ENCODE data around the gene OR2T12.
"Not testable (repeated sequence)": the region's sequence is repeated elsewhere in the genome, so short reads cannot be mapped to it uniquely, and the experiment has no call there.

OR2T12 gene

GRCh38 chr1:248303324-248303723 lies at the start of gene OR2T12:
Gene OR2T12, minus strand, starts transcription at chr1:248303424. Its CDS starts 7,846 bp downstream, at chr1:248295578.
- no peak for DNase-seq

GRCh38 chr1:248348475-248348874 lies 45.3 kb upstream of the OR2T12 start, which contains the start of gene OR14C36:
Gene OR14C36, plus strand, starts transcription at chr1:248348775. Its CDS starts 0 bp downstream, at chr1:248348775.
- no peak for DNase-seq

GRCh38 chr1:248343451-248343850 lies 40.2 kb upstream of the OR2T12 start:
- no peak for DNase-seq

GRCh38 chr1:248324468-248324867 lies 21.2 kb upstream of the OR2T12 start, which contains the start of gene OR2M7:
Gene OR2M7, minus strand, starts transcription at chr1:248324568. Its CDS starts 0 bp downstream, at chr1:248324568.
- no peak for DNase-seq

GRCh38 chr1:248316796-248317195 lies 13.6 kb upstream of the OR2T12 start:
- DNase-seq, result no peak

GRCh38 chr1:248306740-248307139 lies 3.5 kb upstream of the OR2T12 start:
- DNase-seq, result not testable (repeated sequence)

GRCh38 chr1:248306103-248306502 lies 2.9 kb upstream of the OR2T12 start:
- no peak for DNase-seq

- not testable (repeated sequence) for DNase-seq
These were observed 2.4 kb upstream of the OR2T12 start for GRCh38 chr1:248305672-248306071.

GRCh38 chr1:248288391-248288790 lies 14.8 kb downstream of the OR2T12 start:
- DNase-seq, result no peak

GRCh38 chr1:248277876-248278275 lies 25.3 kb downstream of the OR2T12 start, which contains the start of gene OR2T33:
Gene OR2T33, minus strand, starts transcription at chr1:248277976. Its CDS starts 4,162 bp downstream, at chr1:248273814.
- no peak for DNase-seq

- not testable (repeated sequence) for DNase-seq
These were observed 30.0 kb downstream of the OR2T12 start for GRCh38 chr1:248273225-248273624.

- DNase-seq, result no peak
These were observed 35.0 kb downstream of the OR2T12 start for GRCh38 chr1:248268178-248268577.

- DNase-seq, result not testable (repeated sequence)
These were observed 43.9 kb downstream of the OR2T12 start for GRCh38 chr1:248259309-248259708.

GRCh38 chr1:248243204-248243603 lies 60.0 kb downstream of the OR2T12 start:
- no peak for DNase-seq

All from stimulated activated CD4-positive, alpha-beta T cell treated with anti-CD3 and anti-CD28 coated beads, Interleukin-4, amount 100 ng/mL, for 1 hour (primary cell).